Aorta (tissue), 5 donors: Measurements from ENCODE around the gene CDC45. TPM values are rescaled to one million over a fixed set of nuclear protein-coding genes. Genes with fewer than 3 reads are reported as not detected.

Source experiments
- ATAC-seq: fragments of 200-7000 bp; cut with Tn5 transposase; one replicate; pipeline ENCODE4 v1.9.1; 2022; ENCODE audit warnings: moderate library complexity; ENCODE audit not compliant: low FRiP score
- DNase-seq, 2 donors: peaks; one replicate each; pipeline ENCODE4 v3.0.0-alpha.2; 2020
- H3K27ac ChIP-seq, 2 donors: one replicate each; pipeline ENCODE4 v1.5.1; 2013; ENCODE audit warnings: low read length in 2 of 2, mild to moderate bottlenecking in 2 of 2, moderate library complexity in 2 of 2, control low read depth in 1 of 2, inconsistent platforms in 1 of 2, low read depth in 1 of 2
- H3K27me3 ChIP-seq, 2 donors: one replicate each; pipeline ENCODE4 v1.6.1; 2013; ENCODE audit warnings: control low read depth in 1 of 2, low read length in 1 of 2, mild to moderate bottlenecking in 1 of 2, moderate library complexity in 1 of 2; ENCODE audit not compliant: insufficient read depth in 2 of 2, control insufficient read depth in 1 of 2
- H3K36me3 ChIP-seq, 2 donors: one replicate each; pipeline ENCODE4 v1.6.1; 2013; ENCODE audit warnings: control low read depth in 1 of 2, low read length in 1 of 2, mild to moderate bottlenecking in 1 of 2; ENCODE audit not compliant: insufficient read depth in 2 of 2, control insufficient read depth in 1 of 2
- H3K4me1 ChIP-seq, 2 donors: one replicate each; pipeline ENCODE4 v1.6.1; 2013; ENCODE audit warnings: low read length in 2 of 2, control low read depth in 1 of 2, mild to moderate bottlenecking in 1 of 2, moderate library complexity in 1 of 2; ENCODE audit not compliant: insufficient read depth in 2 of 2, control insufficient read depth in 1 of 2
- H3K4me3 ChIP-seq, 2 donors: one replicate each; pipeline ENCODE4 v1.5.1; 2013; ENCODE audit warnings: low read length in 2 of 2, control low read depth in 1 of 2, mild to moderate bottlenecking in 1 of 2
- H3K9me3 ChIP-seq: one replicate; pipeline ENCODE4 v1.6.1; 2013; ENCODE audit warnings: mild to moderate bottlenecking, low read length; ENCODE audit not compliant: control insufficient read depth
- WGBS, 2 donors: extraction: QIAGEN DNeasy Blood & Tissue Kit; methylation state at CpG; one replicate each; pipeline ENCODE4 v1.1.7; 2013; 5-methylcytosine and 5-hydroxymethylcytosine counted together
- intact Hi-C, 2 donors: fragments of 100-400 bp; cut with DNase I; formaldehyde crosslinking; loops; one replicate each; pipeline versions ENCODE4 v1.14.2 to v1.15.0; 2022
- polyA plus RNA-seq, 2 donors: library from polyadenylated mRNA; stranded (reverse); fragments of 200-250 nt; gene quantifications; one replicate each; pipeline ENCODE4 v1.2.3, GENCODE V29; 2013
- total RNA-seq, 2 donors: library from RNA; stranded (reverse); fragmentation: NEBNext Ultra II Directional; extraction: Animal tissue kit (Norgen Biotek cat#: 25700); gene quantifications; one replicate each; pipeline ENCODE4 v1.2.1, GENCODE V29; 2021
- donor health status: healthy with polysubstance abuse.
- donor health status: Bipolar disorder and iron deficiency.
- donor health status: DM: no; HTN: no; CAD: no.
- donor health status: DM: no; HTN: no; CAD: no.
- donor health status: DM: yes; HTN: yes; CAD: no.

Gene CDC45
- total and polyA plus RNA-seq, 4 donors = 0.63 to 1.3 (median 0.85) TPM

DNA sequence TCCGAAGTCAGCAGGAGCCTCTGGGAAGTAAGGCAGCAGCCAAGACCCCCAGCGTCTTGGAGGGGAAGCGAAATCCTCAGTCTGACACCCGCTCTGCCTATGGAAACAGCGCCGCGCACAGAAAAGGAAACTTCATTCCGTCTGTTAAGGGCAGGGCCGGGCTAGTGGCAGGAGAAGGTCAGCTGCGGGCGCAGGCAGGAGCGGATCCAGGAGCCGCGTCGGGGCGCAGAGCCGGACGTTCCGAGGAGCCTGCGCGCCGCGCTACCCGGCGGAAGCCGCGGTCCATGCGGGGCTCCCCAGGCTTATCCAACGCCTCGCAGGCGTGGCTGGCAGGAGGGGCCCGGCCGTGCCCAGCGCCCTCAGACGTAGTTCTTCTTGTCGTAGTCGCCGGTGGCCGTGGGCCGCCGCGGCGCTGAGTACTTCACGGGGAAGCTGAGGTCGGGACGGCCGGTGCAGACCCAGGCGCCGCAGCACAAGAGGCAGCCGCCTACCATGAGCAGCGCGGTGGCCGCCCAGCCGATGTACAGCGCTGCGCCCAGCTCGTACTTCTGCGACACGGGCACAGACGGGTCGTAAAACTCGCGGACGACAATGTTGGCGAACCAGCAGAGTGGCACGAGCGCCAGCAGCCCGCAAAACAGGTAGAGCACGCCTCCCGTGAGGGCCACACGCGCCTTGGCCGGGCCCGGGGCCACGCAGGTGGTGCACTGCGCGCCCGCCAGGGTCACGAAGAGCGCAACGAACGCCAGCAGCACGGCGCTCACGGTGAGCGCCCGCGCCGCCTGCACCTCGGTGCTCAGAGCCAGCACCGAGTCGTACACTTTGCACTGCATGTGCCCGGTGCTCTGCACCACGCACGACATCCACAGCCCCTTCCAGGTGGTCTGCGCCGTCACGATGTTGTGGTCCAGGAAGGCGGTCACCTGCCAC lies 43.8 kb downstream of the CDC45 start:
- WGBS, 2 donors = 1% methylated on average over 80 to 99 of the region's 99 CpGs
- Histone ChIP-seq H3K36me3 (no peaks in the 10 kb centered on the region), H3K27me3 (no peaks in the 10 kb centered on the region), H3K27ac (no peak overlapping the region), H3K9me3 (no peaks in the 10 kb centered on the region), H3K4me3 (no peak overlapping the region), H3K4me1 (no peaks in the 10 kb centered on the region)
- DNase-seq (peak in 1 of 2 donors; percentile 59), ATAC-seq (no peak)
- intact Hi-C loops = no loop called here

DNA sequence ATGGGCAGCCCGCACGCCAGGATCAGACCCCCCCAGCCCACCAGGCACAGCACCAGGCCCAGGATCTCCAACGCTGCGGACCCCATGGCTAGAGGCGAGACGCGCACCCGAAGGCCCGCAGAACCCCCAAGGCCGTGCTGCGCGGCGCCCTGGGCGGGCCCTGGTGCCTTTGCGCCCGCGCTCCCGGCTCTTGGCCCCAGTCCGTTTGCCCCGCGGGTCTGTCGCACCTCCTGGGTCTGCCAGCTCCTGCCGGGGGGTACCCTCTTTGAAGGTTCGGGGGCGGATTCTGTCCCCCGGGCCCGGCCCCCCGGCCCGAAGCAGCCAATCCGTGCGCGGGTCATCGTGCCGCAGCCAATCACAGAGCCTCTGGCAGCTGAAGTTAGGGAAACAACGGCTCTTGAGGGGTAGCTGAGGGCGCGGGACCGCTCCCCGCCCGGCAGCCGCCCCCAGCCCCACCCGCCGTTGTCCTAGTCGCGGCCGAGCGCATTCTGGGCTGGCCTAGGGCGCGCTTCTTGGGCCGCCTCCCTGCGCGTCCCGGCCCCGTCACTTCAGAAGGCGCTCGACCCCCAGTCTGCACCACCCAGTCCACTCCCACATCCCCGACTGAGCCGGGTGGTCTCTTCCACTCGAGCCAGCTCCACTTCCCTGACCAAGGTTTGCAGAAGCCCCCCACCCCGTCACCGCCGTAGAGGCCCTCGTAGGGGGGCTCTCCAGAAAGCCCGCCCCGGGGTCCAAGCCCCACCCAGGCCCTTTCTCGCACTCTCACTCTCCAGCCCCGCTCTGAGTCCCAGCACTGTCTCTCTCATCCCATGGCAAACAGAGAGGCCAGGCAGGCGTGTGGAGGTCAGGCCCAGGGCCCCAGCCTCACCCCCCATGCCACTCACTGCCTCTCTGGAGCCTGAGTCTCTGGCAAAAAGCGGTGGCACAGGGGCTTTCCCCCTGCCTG lies 44.7 kb downstream of the CDC45 start, which contains the start of gene CLDN5:
CLDN5 (minus strand) TSS at position 241 of the 946 bp plus-strand sequence; CDS start at position 86, 155 bp downstream.
- H3K4me3 ChIP-seq = no peak within 1 kb of the TSS
- H3K36me3 ChIP-seq = no peaks in the 10 kb centered on the region
- peak; percentile 34 for ATAC-seq
- H3K9me3 ChIP-seq = no peaks in the 10 kb centered on the region
- DNase-seq = peak in 1 of 2 donors; percentile 67
- intact Hi-C loops = no loop called here
- no peaks in the 10 kb centered on the region for H3K4me1 ChIP-seq
- WGBS, 2 donors = 4% methylated on average over 54 to 69 of the region's 69 CpGs
- H3K27me3 ChIP-seq = no peaks in the 10 kb centered on the region
- no peak within 1 kb of the TSS for H3K27ac ChIP-seq

DNA sequence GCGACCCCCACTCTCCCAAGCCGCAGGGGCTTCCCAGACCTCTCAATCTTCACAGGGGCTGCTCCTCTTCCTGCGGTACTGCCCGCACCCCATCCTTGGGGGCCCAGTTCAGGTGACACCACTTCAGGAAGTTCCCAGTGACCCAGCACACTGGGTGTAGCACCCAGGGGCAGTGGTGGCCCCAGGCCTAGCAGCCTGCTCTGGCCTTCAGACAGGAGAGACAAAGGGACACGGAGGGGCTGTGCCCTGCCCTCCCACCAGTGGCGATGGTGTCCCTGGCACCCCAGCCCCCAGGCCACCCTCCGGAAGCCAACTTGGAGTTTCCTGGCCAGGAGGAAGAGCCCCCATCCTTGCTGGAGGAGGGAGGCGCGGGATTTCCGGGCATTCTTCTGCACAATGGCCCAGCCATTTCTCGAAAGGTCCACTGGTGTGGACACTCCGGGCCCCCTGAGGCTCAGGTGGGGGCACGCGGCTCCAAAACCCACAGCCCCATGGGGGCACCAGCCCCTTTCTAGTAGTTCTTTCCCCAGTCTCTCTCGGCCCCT lies 45.5 kb downstream of the CDC45 start:
- Histone ChIP-seq H3K4me1 (no peaks in the 10 kb centered on the region), H3K36me3 (no peaks in the 10 kb centered on the region), H3K4me3 (no peak overlapping the region), H3K27ac (no peak overlapping the region), H3K27me3 (no peaks in the 10 kb centered on the region), H3K9me3 (no peaks in the 10 kb centered on the region)
- peak; percentile 15 for ATAC-seq
- WGBS, 2 donors = 88 to 89% methylated on average over 14 to 15 of the region's 15 CpGs
- intact Hi-C loops = no loop called here
- DNase-seq = peak in 1 of 2 donors; percentile 68

DNA sequence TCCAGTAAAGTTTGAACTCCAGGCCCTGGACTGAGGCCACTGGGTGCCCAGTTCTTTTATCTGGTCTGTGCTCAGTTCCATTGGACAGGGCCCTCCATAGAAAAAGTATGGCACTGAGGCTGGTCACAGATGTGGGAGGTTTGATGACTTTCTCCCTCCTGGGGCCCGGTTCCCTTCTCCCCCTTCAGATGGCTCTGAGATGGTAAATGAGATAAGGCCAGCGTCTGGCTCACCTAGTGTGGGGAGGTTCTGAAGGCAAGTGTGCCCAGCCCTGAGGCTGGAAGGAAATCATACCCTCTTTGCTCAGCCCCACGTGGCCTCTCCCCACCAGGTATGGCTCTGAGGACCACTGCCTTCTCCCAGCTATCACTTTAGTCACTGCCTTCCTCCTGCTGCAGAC lies 45.9 kb downstream of the CDC45 start:
- Histone ChIP-seq H3K9me3 (no peaks in the 10 kb centered on the region), H3K4me3 (no peak overlapping the region), H3K36me3 (no peaks in the 10 kb centered on the region), H3K27me3 (no peaks in the 10 kb centered on the region), H3K27ac (no peak overlapping the region), H3K4me1 (no peaks in the 10 kb centered on the region)
- intact Hi-C loops = no loop called here
- no peak for DNase-seq
- ATAC-seq = no peak
- 89 to 93% methylated on average over 3 of the region's 3 CpGs for WGBS, 2 donors

DNA sequence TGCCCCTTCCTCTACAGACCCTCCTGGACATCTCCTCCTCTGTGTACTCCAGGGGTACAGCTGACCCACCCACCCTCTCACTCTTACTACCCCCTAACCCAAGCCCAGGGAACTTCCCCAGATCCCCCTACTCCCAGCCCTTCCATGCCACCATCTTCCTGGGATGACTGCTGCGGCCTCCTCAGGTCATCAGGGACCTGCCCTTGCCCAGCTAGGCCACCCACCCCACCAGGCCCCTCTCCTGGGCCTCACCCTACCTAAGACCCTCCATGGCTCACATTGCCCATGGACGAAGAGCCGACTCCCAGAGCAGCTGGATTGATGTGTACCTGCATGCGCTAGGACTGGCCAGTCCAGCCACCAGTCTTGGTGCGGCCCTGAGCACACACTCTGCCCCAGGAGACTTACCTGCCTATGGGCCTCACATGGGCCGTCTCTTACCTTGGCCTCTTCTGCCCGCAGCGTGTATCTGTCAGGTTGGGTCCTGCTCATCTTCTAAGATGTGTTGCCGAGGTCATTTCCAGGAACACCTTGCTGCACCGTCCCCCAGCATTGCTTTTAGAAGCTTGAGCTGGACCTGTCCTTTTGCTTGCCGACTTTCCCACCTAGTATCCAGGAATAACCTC lies 46.5 kb downstream of the CDC45 start:
- H3K36me3 ChIP-seq = no peaks in the 10 kb centered on the region
- intact Hi-C loops = no loop called here
- no peak overlapping the region for H3K27ac ChIP-seq
- H3K4me3 ChIP-seq = no peak overlapping the region
- H3K27me3 ChIP-seq = no peaks in the 10 kb centered on the region
- H3K9me3 ChIP-seq = no peaks in the 10 kb centered on the region
- no peaks in the 10 kb centered on the region for H3K4me1 ChIP-seq
- 96% methylated on average over 11 of the region's 11 CpGs for WGBS, 2 donors
- ATAC-seq = no peak
- DNase-seq = peak in 1 of 2 donors; percentile 40

DNA sequence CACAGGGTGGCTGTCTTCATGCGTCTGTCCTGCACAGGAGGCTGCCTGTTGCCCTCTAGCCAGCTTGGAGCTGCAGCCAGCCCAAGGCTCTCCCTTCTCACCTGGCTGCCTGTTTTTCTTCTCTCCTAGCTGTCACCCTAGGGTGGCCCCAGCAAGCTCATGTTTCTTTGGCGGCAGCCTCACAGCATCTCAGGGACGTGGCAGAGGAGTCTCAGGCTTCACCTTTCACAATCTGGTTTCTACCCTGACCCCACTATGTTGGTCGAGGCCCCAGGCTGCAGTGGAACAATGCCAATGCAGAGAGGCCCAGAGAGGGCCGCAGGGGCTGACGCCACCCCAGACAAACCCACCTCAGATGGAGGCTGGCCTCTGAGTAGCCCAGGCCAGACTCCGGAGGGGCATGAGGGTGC lies 47.0 kb downstream of the CDC45 start:
- no peak for ATAC-seq
- intact Hi-C loops = no loop called here
- 86 to 87% methylated on average over 7 of the region's 7 CpGs for WGBS, 2 donors
- H3K4me1 ChIP-seq = no peaks in the 10 kb centered on the region
- H3K36me3 ChIP-seq = no peaks in the 10 kb centered on the region
- H3K4me3 ChIP-seq = no peak overlapping the region
- DNase-seq = peak in 1 of 2 donors; percentile 54
- H3K27ac ChIP-seq = no peak overlapping the region
- H3K9me3 ChIP-seq = no peaks in the 10 kb centered on the region
- no peaks in the 10 kb centered on the region for H3K27me3 ChIP-seq

DNA sequence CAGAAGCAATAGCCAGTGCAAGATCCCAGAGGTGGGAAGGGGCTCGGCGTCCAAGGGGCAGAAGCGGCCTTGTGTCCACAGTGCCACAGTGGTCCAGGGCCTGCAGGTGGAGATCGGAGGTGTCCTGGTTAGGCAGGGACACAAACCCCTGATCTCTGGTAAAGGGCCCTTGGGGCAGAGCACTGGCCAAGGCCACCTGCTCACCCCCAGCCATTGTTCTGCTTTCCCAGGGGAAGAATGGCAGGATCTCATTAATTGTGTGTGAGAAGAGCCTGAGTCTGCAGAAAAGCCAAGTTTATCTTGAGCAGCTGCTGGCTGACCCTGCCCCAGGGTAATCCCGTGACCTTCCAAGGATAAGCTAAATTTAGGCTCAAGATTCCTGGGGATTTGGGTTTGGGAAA lies 47.6 kb downstream of the CDC45 start:
- Histone ChIP-seq H3K4me3 (no peak overlapping the region), H3K36me3 (no peaks in the 10 kb centered on the region), H3K9me3 (no peaks in the 10 kb centered on the region), H3K4me1 (no peaks in the 10 kb centered on the region), H3K27me3 (no peaks in the 10 kb centered on the region), H3K27ac (no peak overlapping the region)
- peak in 1 of 2 donors; percentile 34 for DNase-seq
- intact Hi-C loops = no loop called here
- ATAC-seq = no peak
- 93 to 95% methylated on average over 5 of the region's 5 CpGs for WGBS, 2 donors

DNA sequence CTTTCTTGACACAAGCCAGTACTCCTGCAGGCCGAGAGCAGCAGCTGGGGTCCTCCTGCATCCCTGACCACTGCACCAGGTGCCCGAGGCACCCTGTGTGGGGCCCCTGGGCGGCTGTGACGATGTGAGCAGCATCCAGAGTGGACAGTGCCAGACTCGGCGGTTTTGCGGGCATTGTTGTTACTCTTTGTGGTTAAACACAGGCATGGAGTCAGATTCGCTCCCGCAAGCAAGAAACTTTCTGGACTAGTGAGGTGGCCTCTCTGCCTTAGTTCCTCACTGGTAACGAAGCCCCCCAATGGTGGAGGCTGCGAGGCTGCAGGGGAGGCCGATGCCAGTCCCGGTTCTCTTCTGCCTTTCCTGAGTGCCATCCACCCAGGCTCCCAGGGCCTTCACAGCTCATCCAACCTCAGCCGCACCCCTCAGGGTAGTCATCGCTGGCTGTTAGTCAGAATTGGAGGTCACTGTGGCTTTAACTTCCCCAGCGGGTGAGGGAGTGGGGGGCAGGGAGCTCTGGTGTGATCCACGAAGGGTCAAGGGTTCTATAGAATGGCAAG lies 48.2 kb downstream of the CDC45 start:
- Histone ChIP-seq H3K4me3 (no peak overlapping the region), H3K27ac (no peak overlapping the region), H3K36me3 (no peaks in the 10 kb centered on the region), H3K4me1 (no peaks in the 10 kb centered on the region), H3K9me3 (no peaks in the 10 kb centered on the region), H3K27me3 (no peaks in the 10 kb centered on the region)
- DNase-seq (peak in 1 of 2 donors; percentile 50), ATAC-seq (no peak)
- intact Hi-C loops = no loop called here
- WGBS, 2 donors = 84 to 86% methylated on average over 17 of the region's 17 CpGs
